ENCODE measurements around the gene MARK3. TPM values are rescaled to one million over a fixed set of nuclear protein-coding genes. Genes with fewer than 3 reads are reported as not detected.
A peak's percentile ranks its signal among the peaks of the same experiment; 100 is the strongest.

The MARK3 gene
- total RNA-seq, 2 experiments from 2014 or later = 107 TPM

DNA sequence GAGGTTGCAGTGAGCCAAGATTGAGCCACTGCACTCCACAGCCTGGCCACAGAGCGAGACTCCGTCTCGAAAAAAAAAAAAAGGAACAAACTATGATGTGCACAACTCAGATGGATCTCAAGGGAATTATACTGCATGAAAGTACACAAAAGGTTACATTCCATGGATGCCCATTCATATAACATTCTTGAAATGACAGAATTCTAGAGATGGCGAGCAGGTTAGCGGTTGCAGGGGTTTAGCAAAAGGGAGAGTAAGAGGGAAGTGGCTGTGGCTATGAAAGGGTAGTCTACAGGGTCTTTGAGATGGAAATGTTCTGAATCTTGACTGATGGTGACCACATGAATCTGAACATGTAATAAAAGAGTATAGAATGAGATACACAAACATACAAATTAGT lies 87.7 kb downstream of the MARK3 start:
- no peak for DNase-seq
- H3K4me1 Mint-ChIP-seq (ENCODE audit: low read depth) = no peaks in the 10 kb centered on the region
- TF ChIP-seq, protein P1, sequence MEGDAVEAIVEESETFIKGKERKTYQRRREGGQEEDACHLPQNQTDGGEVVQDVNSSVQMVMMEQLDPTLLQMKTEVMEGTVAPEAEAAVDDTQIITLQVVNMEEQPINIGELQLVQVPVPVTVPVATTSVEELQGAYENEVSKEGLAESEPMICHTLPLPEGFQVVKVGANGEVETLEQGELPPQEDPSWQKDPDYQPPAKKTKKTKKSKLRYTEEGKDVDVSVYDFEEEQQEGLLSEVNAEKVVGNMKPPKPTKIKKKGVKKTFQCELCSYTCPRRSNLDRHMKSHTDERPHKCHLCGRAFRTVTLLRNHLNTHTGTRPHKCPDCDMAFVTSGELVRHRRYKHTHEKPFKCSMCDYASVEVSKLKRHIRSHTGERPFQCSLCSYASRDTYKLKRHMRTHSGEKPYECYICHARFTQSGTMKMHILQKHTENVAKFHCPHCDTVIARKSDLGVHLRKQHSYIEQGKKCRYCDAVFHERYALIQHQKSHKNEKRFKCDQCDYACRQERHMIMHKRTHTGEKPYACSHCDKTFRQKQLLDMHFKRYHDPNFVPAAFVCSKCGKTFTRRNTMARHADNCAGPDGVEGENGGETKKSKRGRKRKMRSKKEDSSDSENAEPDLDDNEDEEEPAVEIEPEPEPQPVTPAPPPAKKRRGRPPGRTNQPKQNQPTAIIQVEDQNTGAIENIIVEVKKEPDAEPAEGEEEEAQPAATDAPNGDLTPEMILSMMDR (IDR thresholded peaks at IDR 0.05) = no peak
- peak overlapping the region; percentile 3 for H3K27ac Mint-ChIP-seq
- POLR2A ChIA-PET = no interaction called here
- H3K4me3 ChIP-seq (ENCODE audit: low read length) = no peak overlapping the region
- intact Hi-C loops (cut with DNase I, micrococcal nuclease) = no loop called here
- ATAC-seq (ENCODE audit: poor library complexity) = no peak
- no peaks in the 10 kb centered on the region for H3K9me3 ChIP-seq (ENCODE audit: control insufficient read depth in 1 of 2, insufficient read depth in 1 of 2, low read length in 2 of 2)
- H3K27me3 Mint-ChIP-seq = no peaks in the 10 kb centered on the region
- peaks cover 74% of the 10 kb centered on the region for H3K36me3 ChIP-seq (ENCODE audit: insufficient read depth, low read length)
- H3K27me3 ChIP-seq (ENCODE audit: control insufficient read depth in 1 of 2, insufficient read depth in 2 of 2, low read length in 2 of 2) = no peaks in the 10 kb centered on the region
- CTCF ChIA-PET = no interaction called here
- H3K36me3 Mint-ChIP-seq (ENCODE audit: low read depth) = peaks cover 85% of the 10 kb centered on the region
- no peaks in the 10 kb centered on the region for H3K9me3 Mint-ChIP-seq
- no peak overlapping the region for H3K4me3 Mint-ChIP-seq
- no peaks in the 10 kb centered on the region for H3K4me1 ChIP-seq (ENCODE audit: insufficient read depth, low read length)
- no peak overlapping the region for H3K27ac ChIP-seq (ENCODE audit: low read depth in 1 of 2, low read length in 2 of 2)

DNA sequence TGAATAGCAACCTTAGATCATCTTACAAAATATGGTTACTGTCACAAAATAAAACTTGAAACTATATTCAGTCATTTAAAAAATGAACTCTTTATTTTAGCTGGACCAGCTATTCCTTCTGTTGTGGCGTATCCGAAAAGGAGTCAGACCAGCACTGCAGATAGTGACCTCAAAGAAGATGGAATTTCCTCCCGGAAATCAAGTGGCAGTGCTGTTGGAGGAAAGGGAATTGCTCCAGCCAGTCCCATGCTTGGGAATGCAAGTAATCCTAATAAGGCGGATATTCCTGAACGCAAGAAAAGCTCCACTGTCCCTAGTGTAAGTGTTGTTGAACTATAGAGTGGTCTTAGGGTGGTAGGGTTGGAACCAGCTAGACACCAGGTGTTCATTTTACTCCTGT lies 89.7 kb downstream of the MARK3 start:
- CTCF ChIA-PET = no interaction called here
- H3K4me3 Mint-ChIP-seq = no peak overlapping the region
- no peaks in the 10 kb centered on the region for H3K9me3 Mint-ChIP-seq
- H3K27ac ChIP-seq (ENCODE audit: low read depth in 1 of 2, low read length in 2 of 2) = no peak overlapping the region
- peaks cover 80% of the 10 kb centered on the region for H3K36me3 Mint-ChIP-seq (ENCODE audit: low read depth)
- TF ChIP-seq, protein P1 (IDR thresholded peaks at IDR 0.05) = no peak
- peaks cover 66% of the 10 kb centered on the region for H3K36me3 ChIP-seq (ENCODE audit: insufficient read depth, low read length)
- H3K4me1 Mint-ChIP-seq (ENCODE audit: low read depth) = peaks cover under 1% of the 10 kb centered on the region
- H3K4me3 ChIP-seq (ENCODE audit: low read length) = no peak overlapping the region
- H3K27ac Mint-ChIP-seq = peak overlapping the region; percentile 24
- H3K4me1 ChIP-seq (ENCODE audit: insufficient read depth, low read length) = peaks cover 4% of the 10 kb centered on the region
- DNase-seq = no peak
- H3K9me3 ChIP-seq (ENCODE audit: control insufficient read depth in 1 of 2, insufficient read depth in 1 of 2, low read length in 2 of 2) = no peaks in the 10 kb centered on the region
- POLR2A ChIA-PET = no interaction called here
- ATAC-seq (ENCODE audit: poor library complexity) = no peak
- no peaks in the 10 kb centered on the region for H3K27me3 Mint-ChIP-seq
- intact Hi-C loops (cut with DNase I, micrococcal nuclease) = no loop called here
- H3K27me3 ChIP-seq (ENCODE audit: control insufficient read depth in 1 of 2, insufficient read depth in 2 of 2, low read length in 2 of 2) = no peaks in the 10 kb centered on the region

DNA sequence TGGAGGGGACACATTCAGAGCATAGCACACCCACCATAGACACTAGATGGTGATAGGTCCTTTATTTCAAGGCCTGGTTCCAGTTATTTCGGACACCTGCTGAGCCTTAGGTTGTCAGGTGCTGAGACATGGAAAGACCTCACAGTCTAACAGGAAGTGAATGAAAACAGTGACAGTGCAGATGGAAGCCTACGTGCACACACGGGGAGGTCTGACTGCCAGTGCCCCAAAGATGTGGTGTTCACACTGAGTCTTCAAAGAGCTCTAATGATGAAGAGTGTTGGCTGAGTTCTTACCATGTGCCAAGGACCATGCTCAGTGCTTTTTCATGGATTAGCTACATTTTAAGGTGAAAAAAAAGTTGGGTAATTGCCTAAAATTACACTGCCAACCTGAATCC lies 90.8 kb downstream of the MARK3 start:
- POLR2A ChIA-PET = no interaction called here
- intact Hi-C loops (cut with DNase I, micrococcal nuclease) = no loop called here
- Histone ChIP-seq H3K27me3 (ENCODE audit: control insufficient read depth in 1 of 2, insufficient read depth in 2 of 2, low read length in 2 of 2) (no peaks in the 10 kb centered on the region), H3K4me3 (ENCODE audit: low read length) (no peak overlapping the region), H3K27ac (ENCODE audit: low read depth in 1 of 2, low read length in 2 of 2) (no peak overlapping the region), H3K36me3 (ENCODE audit: insufficient read depth, low read length) (peaks cover 62% of the 10 kb centered on the region), H3K4me1 (ENCODE audit: insufficient read depth, low read length) (peaks cover 6% of the 10 kb centered on the region), H3K9me3 (ENCODE audit: control insufficient read depth in 1 of 2, insufficient read depth in 1 of 2, low read length in 2 of 2) (no peaks in the 10 kb centered on the region)
- H3K4me3 Mint-ChIP-seq = no peak overlapping the region
- peak overlapping the region; percentile 24 for H3K27ac Mint-ChIP-seq
- ATAC-seq (ENCODE audit: poor library complexity) (peak; percentile 39), DNase-seq (no peak)
- H3K36me3 Mint-ChIP-seq (ENCODE audit: low read depth) = peaks cover 79% of the 10 kb centered on the region
- TF ChIP-seq, protein P1 (IDR thresholded peaks at IDR 0.05) = no peak
- H3K27me3 Mint-ChIP-seq = no peaks in the 10 kb centered on the region
- peaks cover 12% of the 10 kb centered on the region for H3K4me1 Mint-ChIP-seq (ENCODE audit: low read depth)
- CTCF ChIA-PET = no interaction called here
- H3K9me3 Mint-ChIP-seq = no peaks in the 10 kb centered on the region
